Measurements from ENCODE around the gene ENC1.
A peak's percentile ranks its signal among the peaks of the same experiment; 100 is the strongest.

ENC1 gene

GRCh38 chr5:74608736-74609601, 31.6 kb downstream of the ENC1 start:
- DNase-seq (ENCODE audit: low read depth): no peak

GRCh38 chr5:74605759-74606158, 34.8 kb downstream of the ENC1 start:
- DNase-seq (ENCODE audit: low read depth): no peak

- DNase-seq (ENCODE audit: low read depth): no peak
Observed at GRCh38 chr5:74603376-74603775, 37.2 kb downstream of the ENC1 start.

GRCh38 chr5:74599148-74599547, 41.4 kb downstream of the ENC1 start:
- DNase-seq (ENCODE audit: low read depth): no peak

GRCh38 chr5:74598731-74599130, 41.8 kb downstream of the ENC1 start:
- no peak for DNase-seq (ENCODE audit: low read depth)

GRCh38 chr5:74596927-74597326, 43.6 kb downstream of the ENC1 start:
- no peak for DNase-seq (ENCODE audit: low read depth)

- peak; percentile 90 for DNase-seq (ENCODE audit: low read depth)
Observed at GRCh38 chr5:74595143-74595925, 45.2 kb downstream of the ENC1 start.

GRCh38 chr5:74594137-74595040, 46.1 kb downstream of the ENC1 start:
- DNase-seq (ENCODE audit: low read depth): no peak

GRCh38 chr5:74589204-74590056, 51.1 kb downstream of the ENC1 start:
- no peak for DNase-seq (ENCODE audit: low read depth)

- DNase-seq (ENCODE audit: low read depth): no peak
Observed at GRCh38 chr5:74588415-74588814, 52.1 kb downstream of the ENC1 start.

GRCh38 chr5:74587890-74588289, 52.6 kb downstream of the ENC1 start:
- no peak for DNase-seq (ENCODE audit: low read depth)

GRCh38 chr5:74587300-74587699, 53.2 kb downstream of the ENC1 start:
- DNase-seq (ENCODE audit: low read depth): no peak

GRCh38 chr5:74586856-74587255, 53.7 kb downstream of the ENC1 start:
- DNase-seq (ENCODE audit: low read depth): no peak

GRCh38 chr5:74582853-74583252, 57.7 kb downstream of the ENC1 start:
- DNase-seq (ENCODE audit: low read depth): no peak

- no peak for DNase-seq (ENCODE audit: low read depth)
Observed at GRCh38 chr5:74581988-74582365, 58.6 kb downstream of the ENC1 start.

- no peak for DNase-seq (ENCODE audit: low read depth)
Observed at GRCh38 chr5:74580729-74581109, 59.8 kb downstream of the ENC1 start.

- peak; percentile 72 for DNase-seq (ENCODE audit: low read depth)
Observed at GRCh38 chr5:74579215-74579614, 61.3 kb downstream of the ENC1 start.

GRCh38 chr5:74578356-74579044, 62.0 kb downstream of the ENC1 start:
- no peak for DNase-seq (ENCODE audit: low read depth)
